CD14-positive monocyte (primary cell): ENCODE measurements around the gene FHIP1B. TPM values are rescaled to one million over a fixed set of nuclear protein-coding genes. Genes with fewer than 3 reads are reported as not detected.

Source experiments
- DNase-seq, 3 donors: peaks; one replicate each; pipeline ENCODE4 v3.0.0-alpha.2; 2011 to 2022
- H2AFZ ChIP-seq: 2 replicates; pipeline ENCODE4 v1.6.0; 2012; ENCODE audit warnings: mild to moderate bottlenecking, low read depth, low read length, inconsistent platforms; ENCODE audit not compliant: insufficient read depth, poor library complexity, severe bottlenecking
- H3K27ac ChIP-seq, 2 donors: 1 replicate in 1 of 2; 2 replicates in 1 of 2; pipeline ENCODE4 v1.5.1; 2012 to 2013; ENCODE audit warnings: low read length in 2 of 2, control low read depth in 1 of 2, inconsistent platforms in 1 of 2, low read depth in 1 of 2, mild to moderate bottlenecking in 1 of 2
- H3K27me3 ChIP-seq, 2 donors: one replicate each; pipeline versions ENCODE4 v1.6.0 to v1.6.1; 2011 to 2013; ENCODE audit warnings: low read length in 2 of 2; ENCODE audit not compliant: control insufficient read depth in 2 of 2, insufficient read depth in 2 of 2
- H3K36me3 ChIP-seq, 2 donors: replicated peaks in 1 of 2; 1 replicate in 1 of 2; 2 replicates in 1 of 2; pipeline versions ENCODE4 v1.5.1 to v1.6.1; 2012 to 2013; ENCODE audit warnings: low read length in 2 of 2, control low read depth in 1 of 2, inconsistent platforms in 1 of 2, mild to moderate bottlenecking in 1 of 2; ENCODE audit not compliant: insufficient read depth in 2 of 2, control insufficient read depth in 1 of 2
- H3K4me1 ChIP-seq, 2 donors: 1 replicate in 1 of 2; 2 replicates in 1 of 2; pipeline versions ENCODE4 v1.5.1 to v1.6.1; 2012 to 2013; ENCODE audit warnings: low read length in 2 of 2, control low read depth in 1 of 2, inconsistent platforms in 1 of 2, mild to moderate bottlenecking in 1 of 2, moderate library complexity in 1 of 2; ENCODE audit not compliant: insufficient read depth in 2 of 2, control insufficient read depth in 1 of 2
- H3K4me2 ChIP-seq: replicated peaks from 2 replicates; pipeline ENCODE3; 2012; ENCODE audit warnings: low read length, moderate library complexity, mild to moderate bottlenecking; ENCODE audit not compliant: poor library complexity, severe bottlenecking; ENCODE audit errors: extremely low read depth
- H3K4me3 ChIP-seq, 3 experiments: fragments of 200-600 bp in 1 of 3; sonication (generic) in 1 of 3; replicated peaks in 1 of 3; 1 replicate in 2 of 3; 2 replicates in 1 of 3; pipeline ENCODE4 v1.5.1; 2011 to 2013; ENCODE audit warnings: low read length in 3 of 3, mild to moderate bottlenecking in 3 of 3, control low read depth in 2 of 3, low read depth in 2 of 3, inconsistent platforms in 1 of 3, moderate library complexity in 1 of 3
- H3K79me2 ChIP-seq: 2 replicates; pipeline ENCODE4 v1.6.0; 2012; ENCODE audit warnings: mild to moderate bottlenecking, control low read depth, inconsistent platforms, low read length, moderate library complexity; ENCODE audit not compliant: insufficient read depth
- H3K9ac ChIP-seq: 2 replicates; pipeline ENCODE4 v1.6.0; 2017; ENCODE audit warnings: low read length, mild to moderate bottlenecking; ENCODE audit not compliant: insufficient read depth, poor library complexity, severe bottlenecking
- H3K9me3 ChIP-seq, 2 donors: replicated peaks in 1 of 2; 1 replicate in 1 of 2; 2 replicates in 1 of 2; pipeline versions ENCODE4 v1.5.1 to v1.6.1; 2012 to 2013; ENCODE audit warnings: low read length in 2 of 2, control low read depth in 1 of 2; ENCODE audit not compliant: control insufficient read depth in 1 of 2, insufficient read depth in 1 of 2
- H4K20me1 ChIP-seq: 2 replicates; pipeline ENCODE4 v1.6.0; 2012; ENCODE audit warnings: mild to moderate bottlenecking, low read length, control low read depth, moderate library complexity; ENCODE audit not compliant: insufficient read depth
- H3K27ac Mint-ChIP-seq, 7 donors: one replicate each; pipeline ENCODE4 v1.8.0; 2020; ENCODE audit warnings: mild to moderate bottlenecking in 7 of 7, mixed read lengths in 7 of 7, moderate library complexity in 6 of 7, inconsistent platforms in 2 of 7
- H3K27me3 Mint-ChIP-seq, 3 donors: one replicate each; pipeline ENCODE4 v1.8.0; 2021 to 2022; ENCODE audit warnings: low read depth in 3 of 3, mild to moderate bottlenecking in 3 of 3, mixed read lengths in 3 of 3, moderate library complexity in 3 of 3, inconsistent platforms in 1 of 3
- H3K36me3 Mint-ChIP-seq, 2 donors: one replicate each; pipeline ENCODE4 v1.8.0; 2020; ENCODE audit warnings: mixed read lengths in 2 of 2, inconsistent platforms in 1 of 2, mild to moderate bottlenecking in 1 of 2
- H3K4me1 Mint-ChIP-seq: one replicate; pipeline ENCODE4 v1.8.0; 2020; ENCODE audit warnings: mild to moderate bottlenecking, mixed read lengths
- H3K4me3 Mint-ChIP-seq, 2 donors: one replicate each; pipeline ENCODE4 v1.8.0; 2020; ENCODE audit warnings: mild to moderate bottlenecking in 2 of 2, mixed read lengths in 2 of 2, moderate library complexity in 1 of 2
- H3K9me3 Mint-ChIP-seq, 7 donors: one replicate each; pipeline ENCODE4 v1.8.0; 2020 to 2022; ENCODE audit warnings: mixed read lengths in 7 of 7, mild to moderate bottlenecking in 6 of 7, moderate library complexity in 6 of 7, inconsistent platforms in 2 of 7
- WGBS: methylation state at CpG from one replicate; pipeline ENCODE4 v1.1.5; 2013; ENCODE audit warnings: missing lambda C conversion rate; ENCODE audit not compliant: insufficient coverage; 5-methylcytosine and 5-hydroxymethylcytosine counted together
- intact Hi-C, 2 donors: fragments of 100-400 bp; cut with micrococcal nuclease; formaldehyde crosslinking; loops; one replicate each; pipeline versions ENCODE4 v1.15.0 to v1.15.1; 2023
- polyA plus RNA-seq, 3 donors: library from polyadenylated mRNA; depleted of rRNA in 1 of 3; unstranded in 2 of 3; stranded (reverse) in 1 of 3; fragments of 300-500 nt in 2 of 3; fragments of >200 nt in 1 of 3; fragmentation: Illumina TruSeq in 2 of 3; gene quantifications; 1 replicate in 2 of 3; 2 replicates in 1 of 3; pipeline ENCODE4 v1.2.3, GENCODE V29; 2012 to 2021
- TF ChIP-seq, protein P1 (sequence below): fragments of 200-600 bp; IDR thresholded peaks from one replicate; pipeline ENCODE4 v1.8.0; 2022; ENCODE audit warnings: antibody characterized with exemption, mild to moderate bottlenecking

FHIP1B gene
- polyA plus RNA-seq, 3 donors = 14.2 to 64.1 (median 18.9) TPM

GRCh38 chr11:6204706-6205105 lies 29.7 kb downstream of the FHIP1B start:
- intact Hi-C loops = loop anchor here in 1 of 2 donors (5.0 kb wide), 1 partner anchor 77 kb away; no protein-coding TSS in a partner anchor
- H2AFZ ChIP-seq = no peak overlapping the region
- Mint-ChIP-seq H3K27ac (peak overlapping the region; percentile 100), H3K27me3 (peaks cover 0 to 2% (median 1%) of the 10 kb centered on the region in 3 donors), H3K4me1 (peaks cover 70% of the 10 kb centered on the region), H3K36me3 (peaks cover 61 to 62% of the 10 kb centered on the region in 2 donors), H3K4me3 (no peak overlapping the region), H3K9me3 (peaks cover 0 to 4% (median 2%) of the 10 kb centered on the region in 7 donors)
- no peak overlapping the region for H3K9ac ChIP-seq
- H3K27ac ChIP-seq = peak overlapping the region; percentile 37 to 100
- H3K79me2 ChIP-seq = peaks cover 19% of the 10 kb centered on the region
- peak overlapping the region in 1 of 3 experiments; percentile 20 for H3K4me3 ChIP-seq
- TF ChIP-seq, protein P1, sequence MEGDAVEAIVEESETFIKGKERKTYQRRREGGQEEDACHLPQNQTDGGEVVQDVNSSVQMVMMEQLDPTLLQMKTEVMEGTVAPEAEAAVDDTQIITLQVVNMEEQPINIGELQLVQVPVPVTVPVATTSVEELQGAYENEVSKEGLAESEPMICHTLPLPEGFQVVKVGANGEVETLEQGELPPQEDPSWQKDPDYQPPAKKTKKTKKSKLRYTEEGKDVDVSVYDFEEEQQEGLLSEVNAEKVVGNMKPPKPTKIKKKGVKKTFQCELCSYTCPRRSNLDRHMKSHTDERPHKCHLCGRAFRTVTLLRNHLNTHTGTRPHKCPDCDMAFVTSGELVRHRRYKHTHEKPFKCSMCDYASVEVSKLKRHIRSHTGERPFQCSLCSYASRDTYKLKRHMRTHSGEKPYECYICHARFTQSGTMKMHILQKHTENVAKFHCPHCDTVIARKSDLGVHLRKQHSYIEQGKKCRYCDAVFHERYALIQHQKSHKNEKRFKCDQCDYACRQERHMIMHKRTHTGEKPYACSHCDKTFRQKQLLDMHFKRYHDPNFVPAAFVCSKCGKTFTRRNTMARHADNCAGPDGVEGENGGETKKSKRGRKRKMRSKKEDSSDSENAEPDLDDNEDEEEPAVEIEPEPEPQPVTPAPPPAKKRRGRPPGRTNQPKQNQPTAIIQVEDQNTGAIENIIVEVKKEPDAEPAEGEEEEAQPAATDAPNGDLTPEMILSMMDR = no peak
- H3K36me3 ChIP-seq = peaks cover 16 to 41% of the 10 kb centered on the region in 2 donors
- peaks cover 63 to 76% of the 10 kb centered on the region in 2 donors for H3K4me1 ChIP-seq
- 0% methylated on average over 1 of the region's 1 CpG for WGBS
- H4K20me1 ChIP-seq = no peaks in the 10 kb centered on the region
- peak overlapping the region; percentile 28 for H3K4me2 ChIP-seq
- peak; percentile 81 to 97 (median 94) for DNase-seq
- no peaks in the 10 kb centered on the region for H3K9me3 ChIP-seq
- no peaks in the 10 kb centered on the region for H3K27me3 ChIP-seq

DNA sequence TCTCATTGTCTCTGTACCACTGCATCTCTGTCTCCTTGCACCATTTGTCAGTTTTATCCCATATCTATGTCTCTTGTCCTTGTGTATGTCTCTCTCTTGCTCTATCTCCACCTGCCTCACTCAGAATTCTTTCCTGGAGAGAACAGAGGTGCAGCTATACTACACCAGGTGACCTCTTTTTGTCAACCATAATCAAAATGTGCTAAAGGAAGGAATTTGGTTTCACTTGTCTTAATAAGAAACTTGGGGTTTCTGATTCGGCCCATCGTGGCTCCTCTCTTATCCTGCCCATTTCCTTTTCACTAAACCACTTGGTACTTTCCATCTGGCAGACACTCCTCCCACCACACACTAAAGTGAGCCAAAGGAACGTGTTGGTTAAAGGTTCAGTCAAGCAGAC lies 31.1 kb downstream of the FHIP1B start:
- Mint-ChIP-seq H3K9me3 (peaks cover 0 to 4% (median 2%) of the 10 kb centered on the region in 7 donors), H3K4me1 (peaks cover 82% of the 10 kb centered on the region), H3K27me3 (peaks cover 0 to 3% (median 1%) of the 10 kb centered on the region in 3 donors), H3K4me3 (no peak overlapping the region), H3K36me3 (peaks cover 52 to 64% of the 10 kb centered on the region in 2 donors), H3K27ac (peak overlapping the region; percentile 100)
- Histone ChIP-seq H3K27me3 (no peaks in the 10 kb centered on the region), H3K79me2 (peaks cover 19% of the 10 kb centered on the region), H3K4me3 (peak overlapping the region in 1 of 3 experiments; percentile 10), H4K20me1 (no peaks in the 10 kb centered on the region), H3K9ac (no peak overlapping the region), H3K9me3 (no peaks in the 10 kb centered on the region), H3K27ac (peak overlapping the region; percentile 48 to 100), H3K36me3 (peaks cover 6 to 27% of the 10 kb centered on the region in 2 donors), H3K4me2 (no peak overlapping the region), H3K4me1 (peaks cover 72 to 89% of the 10 kb centered on the region in 2 donors), H2AFZ (no peak overlapping the region)
- intact Hi-C loops = loop anchor here in 1 of 2 donors (5.0 kb wide), 1 partner anchor 76 kb away; no protein-coding TSS in a partner anchor
- TF ChIP-seq, protein P1 = no peak
- WGBS = no CpG with 5 or more reads among the region's 3 CpGs
- peak in 1 of 3 donors; percentile 66 for DNase-seq
